ENCODE results near the gene CD200R1. TPM values are rescaled to one million over a fixed set of nuclear protein-coding genes. Genes with fewer than 3 reads are reported as not detected.

The CD200R1 gene
- total RNA-seq, 1 donor from 2014 or later: 1.9 TPM

Other genes starting within 250 kb of the CD200R1 start
- not detected for gene CD200R1L, start 128.2 kb downstream of the CD200R1 start, total RNA-seq
- gene GTPBP8, start 15.9 kb upstream of the CD200R1 start, total RNA-seq: 12.3 TPM
- 6.1 TPM for gene BOC, start 236.5 kb upstream of the CD200R1 start, total RNA-seq

Data from upper lobe of right lung (tissue), 1 donor.